CD4-positive, alpha-beta T cell treated with Interleukin-15 for 4 hours (primary cell): ENCODE measurements around the gene LSP1.
A peak's percentile ranks its signal among the peaks of the same experiment; 100 is the strongest.
"Not testable (repeated sequence)": the region's sequence is repeated elsewhere in the genome, so short reads cannot be mapped to it uniquely, and the experiment has no call there.

Experiments
- DNase-seq: peaks from one replicate; pipeline ENCODE4 v3.0.0-alpha.2; 2020; ENCODE audit warnings: low spot score

Gene LSP1

DNA sequence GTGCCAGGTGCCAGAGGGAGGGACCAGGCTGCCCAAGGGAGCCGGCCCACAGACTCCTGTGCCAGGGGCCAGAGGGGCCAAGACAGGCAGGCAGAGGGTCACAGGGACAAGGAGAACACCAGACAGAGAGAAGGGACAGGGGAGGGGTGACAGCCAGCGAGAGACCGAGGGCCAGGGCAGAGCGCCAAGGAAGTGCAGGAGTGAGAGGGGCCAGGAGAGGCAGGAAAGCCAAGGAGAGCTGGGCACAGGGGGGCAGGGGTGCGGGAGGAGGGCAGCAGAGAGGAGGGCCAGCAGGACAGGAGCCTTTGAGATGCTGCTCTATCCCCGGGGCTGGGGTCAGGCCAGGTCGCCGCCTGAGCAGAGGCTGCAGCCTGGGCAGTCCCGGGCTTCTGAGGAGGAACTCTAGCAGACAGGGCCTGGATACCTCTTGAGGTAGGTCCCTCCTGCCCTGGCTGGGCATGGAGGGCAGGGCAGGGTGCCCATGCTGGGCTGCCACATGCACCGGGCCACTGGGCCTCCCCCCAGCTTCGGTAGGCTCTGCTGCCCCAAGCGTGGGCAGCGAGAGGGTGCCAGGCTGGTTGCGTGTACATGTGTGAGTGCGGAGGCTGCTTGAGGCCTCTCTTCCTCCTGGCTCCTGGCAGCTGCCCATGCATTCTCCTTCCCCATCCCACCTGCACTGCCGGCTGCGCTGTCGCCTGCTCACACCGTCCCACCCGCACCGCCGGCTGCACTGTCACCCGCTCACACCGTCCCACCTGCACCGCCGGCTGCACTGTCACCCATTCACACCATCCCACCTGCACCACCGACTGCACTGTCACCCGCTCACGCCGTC, 12.2 kb downstream of the LSP1 start:
- DNase-seq = no peak

DNA sequence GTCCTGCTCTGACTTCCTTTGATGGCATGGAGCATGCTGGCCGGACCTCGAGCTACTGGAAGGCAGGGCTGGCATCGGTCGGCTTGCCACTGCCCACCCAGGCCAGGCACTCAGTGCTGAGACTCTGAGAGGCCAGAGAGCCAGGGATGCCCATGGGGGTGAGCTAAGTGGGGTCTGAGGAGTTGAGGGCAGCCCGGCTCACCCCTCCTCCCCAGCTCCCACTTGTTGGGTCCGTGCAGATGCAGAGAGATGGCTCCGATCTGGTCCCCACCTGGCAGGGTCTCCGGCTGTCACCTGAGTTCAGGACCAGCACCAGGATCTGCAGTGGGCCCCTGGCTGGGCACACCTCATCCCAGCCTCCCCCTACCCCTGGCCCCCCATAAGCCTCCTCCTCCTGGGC, 13.3 kb downstream of the LSP1 start:
- DNase-seq = no peak

DNA sequence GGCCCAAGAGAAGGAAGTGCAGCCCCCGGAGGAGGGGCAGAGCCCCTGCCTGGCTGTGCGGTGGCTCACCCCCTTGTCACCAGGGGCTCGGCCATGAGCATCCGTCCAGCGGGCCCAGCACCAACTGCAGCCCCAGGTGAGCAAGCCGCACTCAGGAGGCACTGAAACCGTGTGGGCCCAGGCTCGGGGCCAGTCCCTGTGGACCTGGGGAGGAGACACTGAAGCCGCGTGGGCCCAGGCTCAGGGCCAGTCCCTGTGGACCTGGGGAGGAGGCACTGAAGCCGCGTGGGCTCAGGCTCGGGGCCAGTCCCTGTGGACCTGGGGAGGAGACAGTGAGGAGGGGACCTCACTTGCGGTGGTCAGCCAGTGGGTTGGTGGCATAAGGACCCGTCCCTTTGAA, 13.9 kb downstream of the LSP1 start:
- no peak for DNase-seq

DNA sequence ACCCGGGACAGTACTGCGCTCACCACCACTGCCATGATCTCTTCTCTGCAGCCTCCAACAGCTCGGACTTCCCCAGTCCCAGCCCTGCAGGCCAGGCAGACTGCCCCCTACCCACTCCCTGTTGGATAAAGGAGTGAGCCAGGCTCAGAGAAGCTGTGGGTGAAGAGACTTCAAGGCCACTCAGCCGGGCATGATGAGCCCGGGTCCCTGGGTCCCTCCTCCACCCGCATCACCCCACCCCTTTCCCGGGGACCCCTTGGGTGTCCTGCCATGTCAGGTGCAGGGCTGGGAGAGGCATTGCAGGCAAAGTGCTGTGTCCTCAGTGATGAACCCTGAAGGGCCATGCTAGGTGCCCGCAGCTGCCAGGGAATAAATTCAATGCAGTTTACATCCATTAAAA, 14.5 kb downstream of the LSP1 start:
- no peak for DNase-seq

DNA sequence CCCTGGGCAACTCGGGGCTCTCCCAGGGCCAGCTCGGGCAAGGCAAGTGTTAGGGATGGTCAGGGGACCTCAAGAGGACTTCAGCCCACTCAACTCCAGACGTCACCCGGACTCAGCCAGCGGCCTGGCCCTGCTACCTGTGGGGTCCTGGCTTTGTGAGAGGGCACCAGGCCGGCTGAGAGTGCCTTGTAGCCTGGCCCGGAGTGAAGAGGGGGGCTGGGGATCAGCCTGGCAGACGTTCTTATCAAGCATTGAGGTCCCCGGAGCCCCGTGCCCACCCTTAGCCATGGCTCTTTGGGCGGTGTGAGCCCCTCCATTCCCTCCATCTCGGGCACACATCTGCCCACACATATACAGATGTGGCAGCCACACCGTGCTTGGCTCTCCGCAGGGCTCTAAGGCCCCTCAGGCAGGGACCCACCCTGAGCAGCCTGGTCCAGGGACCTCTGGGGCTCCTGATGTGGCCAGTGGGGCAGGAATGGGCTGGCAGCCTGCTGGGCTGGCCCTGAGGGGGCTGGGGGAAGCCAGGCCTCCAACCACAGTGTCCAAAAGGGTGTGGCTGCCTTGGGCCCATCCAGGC, 15.3 kb downstream of the LSP1 start:
- no peak for DNase-seq

DNA sequence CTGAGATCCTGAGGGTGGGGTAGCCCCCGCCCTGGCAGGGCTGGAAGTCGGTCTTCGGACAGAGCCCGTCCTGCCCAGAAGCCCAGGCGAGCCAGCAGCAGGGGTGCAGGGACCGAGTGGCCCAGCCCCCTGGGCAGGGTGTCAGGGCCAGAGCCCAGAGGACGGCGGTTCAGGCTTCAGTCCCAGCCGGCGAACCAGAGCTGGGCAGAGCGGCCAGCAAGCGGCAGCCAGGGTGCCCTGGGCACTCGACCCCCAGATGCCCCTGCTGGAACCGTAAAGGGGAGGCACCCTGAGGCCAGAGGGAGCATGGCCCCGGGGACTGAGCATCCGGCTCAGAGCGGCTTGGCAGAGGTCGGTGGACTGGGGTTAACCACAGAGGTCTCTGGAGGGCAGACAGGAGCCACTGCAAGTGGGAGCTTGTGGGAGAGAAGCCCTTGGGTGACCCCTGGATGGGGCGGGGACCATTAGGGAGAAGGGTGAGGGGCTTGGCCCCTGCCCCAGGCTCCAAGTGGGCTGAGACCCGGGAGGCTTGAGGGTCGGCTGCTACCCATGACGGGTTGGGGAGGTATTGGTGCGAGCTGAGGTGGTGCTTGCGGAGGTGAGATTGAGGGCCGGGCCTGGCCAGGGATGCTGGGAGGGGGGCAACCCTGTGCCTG, 15.9 kb downstream of the LSP1 start:
- DNase-seq = no peak

DNA sequence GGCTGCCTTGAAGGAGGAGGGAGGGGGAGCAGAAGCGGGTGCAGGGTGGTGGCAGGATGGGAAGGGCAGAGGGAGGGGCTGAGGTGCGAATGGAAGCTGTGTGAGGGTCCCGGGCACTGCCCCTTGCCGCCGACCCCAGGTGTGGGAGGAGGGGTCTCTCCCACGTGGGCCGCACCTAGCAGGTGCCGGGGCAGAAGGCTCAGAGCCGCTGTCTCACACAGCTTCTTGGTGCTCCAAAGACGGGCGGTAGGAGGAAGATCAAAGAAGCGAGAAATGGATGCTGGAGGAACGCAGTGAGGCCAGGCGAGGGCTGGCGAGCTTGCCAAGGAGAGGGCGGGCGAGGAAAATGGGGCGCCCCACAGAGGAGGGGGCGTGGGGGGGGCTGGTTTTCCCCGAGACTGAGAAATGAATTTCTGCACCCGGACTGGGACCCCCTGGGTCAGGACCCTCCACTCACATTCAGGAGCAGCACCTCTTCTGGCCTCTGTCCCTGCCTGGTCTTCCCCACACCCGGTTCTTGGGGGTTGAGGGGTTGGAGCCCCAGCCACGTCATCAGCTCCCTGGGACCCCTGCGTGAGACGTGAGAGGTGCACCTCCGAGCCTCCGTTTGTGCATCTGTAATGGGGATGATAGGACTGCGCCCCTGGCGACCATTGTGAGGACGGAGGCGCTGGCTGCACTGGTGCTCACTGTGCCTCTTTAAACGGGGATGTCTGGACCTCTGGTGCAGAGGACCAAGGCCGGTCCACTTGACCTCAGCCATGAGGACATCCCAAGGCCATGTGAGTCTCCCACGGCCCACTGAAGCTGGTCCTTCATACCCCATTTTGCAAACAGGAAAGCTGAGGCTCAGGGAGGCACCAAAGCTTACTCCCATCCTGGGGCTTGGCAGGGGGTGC, 16.8 kb downstream of the LSP1 start:
- DNase-seq = no peak

DNA sequence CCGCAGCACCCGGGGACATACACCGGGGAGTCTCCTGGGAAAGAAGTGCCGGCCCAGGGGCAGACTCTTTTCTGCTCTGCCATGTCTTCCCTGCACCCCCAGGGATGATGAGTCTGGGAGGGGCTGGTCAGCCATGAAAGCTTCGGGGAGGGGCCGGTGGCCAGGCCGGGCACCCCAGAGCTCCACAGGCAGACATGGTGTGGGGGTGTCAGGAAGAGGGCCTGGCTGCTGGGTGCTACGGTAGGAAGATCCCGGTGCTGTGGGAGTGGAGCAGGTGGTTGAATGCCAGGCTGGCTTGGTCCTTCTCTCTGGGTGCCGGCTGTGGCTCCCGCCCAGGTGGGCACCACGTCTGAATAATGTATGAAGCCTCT, 17.4 kb downstream of the LSP1 start:
- DNase-seq = no peak

DNA sequence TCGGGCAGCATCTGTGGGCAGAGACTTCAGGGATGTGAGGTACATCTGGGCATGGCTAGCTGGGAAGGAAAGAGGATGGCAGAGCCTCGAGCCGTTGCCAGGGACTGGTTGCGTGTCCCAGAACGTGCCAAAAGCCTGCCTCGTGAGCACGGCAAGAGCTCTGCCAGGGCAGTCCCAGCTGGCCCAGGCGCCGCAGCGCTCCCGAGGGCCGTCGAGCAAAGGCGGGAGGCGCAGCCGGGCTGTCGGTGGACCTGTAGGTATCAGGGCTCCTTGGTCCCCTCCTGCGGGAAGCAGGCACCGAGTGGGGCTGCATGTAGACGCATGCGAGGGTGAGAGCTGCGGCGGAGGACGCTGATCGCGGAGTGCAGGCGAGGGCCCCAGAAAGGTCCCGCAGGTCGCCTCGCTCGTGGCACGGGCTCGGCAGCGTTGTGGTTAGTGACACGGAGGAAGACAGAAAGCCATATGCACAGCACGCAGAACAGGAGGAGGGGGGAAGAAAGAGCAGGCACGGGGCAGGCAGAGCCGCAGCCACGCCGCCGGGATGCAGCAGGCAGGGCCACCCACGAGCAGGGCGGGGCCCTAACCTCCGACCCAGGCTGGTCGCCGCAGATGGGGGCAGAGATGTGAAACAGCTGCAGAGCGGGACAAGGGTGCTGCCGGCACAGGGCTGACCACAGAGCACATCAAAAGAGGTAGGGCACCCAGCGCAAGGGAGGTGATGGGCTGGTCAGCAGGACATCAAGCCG, 18.0 kb downstream of the LSP1 start:
- DNase-seq = peak; percentile 42

DNA sequence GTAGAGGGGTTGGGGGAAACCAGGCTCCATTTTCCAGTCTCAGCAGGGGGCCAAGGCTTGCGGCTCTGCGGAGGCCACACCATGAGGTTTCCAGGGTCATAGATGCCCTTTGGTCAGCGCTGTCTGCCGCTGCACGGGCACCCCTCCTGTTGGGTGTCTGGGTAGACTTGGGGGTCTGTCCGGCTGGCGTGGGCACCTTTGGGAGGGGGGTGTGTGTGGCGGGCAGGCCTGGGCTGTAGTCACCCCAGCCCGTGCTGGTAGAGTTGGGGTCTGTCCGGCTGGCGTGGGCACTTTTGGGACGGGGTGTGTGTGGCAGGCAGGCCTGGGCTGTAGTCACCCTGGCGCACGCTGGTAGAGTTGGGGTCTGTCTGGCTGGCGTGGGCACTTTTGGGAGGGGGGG, 18.6 kb downstream of the LSP1 start:
- no peak for DNase-seq

DNA sequence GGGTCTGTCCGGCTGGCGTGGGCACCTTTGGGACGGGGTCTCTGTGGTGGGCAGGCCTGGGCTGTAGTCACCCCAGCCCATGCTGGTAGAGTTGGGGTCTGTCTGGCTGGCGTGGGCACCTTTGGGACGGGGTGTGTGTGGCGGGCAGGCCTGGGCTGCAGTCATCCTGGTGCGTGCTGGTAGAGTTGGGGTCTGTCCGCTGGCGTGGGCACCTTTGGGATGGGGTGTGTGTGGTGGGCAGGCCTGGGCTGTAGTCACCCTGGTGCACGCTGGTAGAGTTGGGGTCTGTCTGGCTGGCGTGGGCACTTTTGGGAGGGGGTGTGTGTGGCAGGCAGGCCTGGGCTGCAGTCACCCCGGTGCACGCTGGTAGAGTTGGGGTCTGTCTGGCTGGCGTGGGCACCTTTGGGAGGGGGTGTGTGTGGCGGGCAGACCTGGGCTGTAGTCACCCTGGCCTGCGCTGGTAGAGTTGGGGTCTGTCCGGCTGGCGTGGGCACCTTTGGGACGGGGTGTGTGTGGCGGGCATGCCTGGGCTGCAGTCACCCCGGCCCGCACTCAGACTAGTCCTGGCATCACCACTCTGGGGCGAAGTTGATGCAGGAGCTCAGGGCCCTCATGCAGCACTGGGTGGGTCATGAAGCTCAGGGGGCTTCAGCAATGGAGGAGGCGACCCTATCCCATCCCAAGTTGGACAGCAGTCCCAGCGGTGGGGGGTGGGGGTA, 19.5 kb downstream of the LSP1 start:
- no peak for DNase-seq

DNA sequence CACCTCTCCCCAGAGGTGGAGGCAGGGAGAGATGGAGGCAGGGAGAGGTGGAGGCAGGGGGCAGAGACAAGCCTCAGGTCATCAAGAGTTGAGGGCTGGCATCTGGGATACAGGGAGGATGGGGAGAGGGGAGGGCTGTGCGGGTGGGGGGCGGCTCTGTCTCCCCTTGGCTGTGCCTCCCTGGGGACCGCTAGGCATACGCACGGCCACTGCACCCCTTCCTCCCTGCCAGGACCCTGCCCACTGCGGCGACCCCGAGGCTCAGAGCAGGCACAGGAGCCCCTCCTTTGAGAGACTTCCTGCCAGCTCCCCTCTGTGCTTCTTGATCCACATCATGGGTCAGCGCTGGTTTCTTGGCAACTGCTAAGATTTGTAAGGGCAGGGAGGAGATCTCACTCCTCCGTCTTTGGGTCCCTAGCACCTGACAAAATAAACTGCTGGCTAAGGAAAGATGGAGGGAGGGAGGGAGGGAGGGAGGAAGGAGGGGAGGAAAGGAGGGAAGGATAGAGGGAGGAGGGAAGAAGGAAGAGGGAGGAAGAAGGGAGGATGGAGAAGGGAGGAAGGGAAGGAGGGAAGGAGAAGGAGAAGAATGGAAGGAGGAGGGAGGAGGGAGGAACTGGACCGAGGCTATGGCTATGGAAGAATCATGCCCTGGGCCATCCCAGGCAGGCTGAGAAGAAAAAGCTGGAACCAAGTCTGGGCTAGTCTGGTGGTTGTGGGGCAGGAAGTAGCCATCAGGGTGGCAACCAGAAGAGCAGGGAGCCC, 20.3 kb downstream of the LSP1 start:
- no peak for DNase-seq

DNA sequence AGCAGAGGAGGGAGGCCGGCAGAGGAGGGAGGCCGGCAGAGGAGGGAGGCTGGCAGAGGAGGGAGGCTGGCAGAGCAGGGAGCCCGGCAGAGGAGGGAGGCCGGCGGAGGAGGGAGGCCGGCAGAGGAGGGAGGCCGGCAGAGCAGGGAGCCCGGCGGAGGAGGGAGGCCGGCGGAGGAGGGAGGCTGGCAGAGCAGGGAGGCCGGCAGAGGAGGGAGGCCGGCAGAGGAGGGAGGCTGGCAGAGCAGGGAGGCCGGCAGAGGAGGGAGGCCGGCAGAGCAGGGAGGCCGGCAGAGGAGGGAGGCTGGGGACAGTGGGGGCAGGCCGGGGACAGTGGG, 20.9 kb downstream of the LSP1 start:
- not testable (repeated sequence) for DNase-seq

DNA sequence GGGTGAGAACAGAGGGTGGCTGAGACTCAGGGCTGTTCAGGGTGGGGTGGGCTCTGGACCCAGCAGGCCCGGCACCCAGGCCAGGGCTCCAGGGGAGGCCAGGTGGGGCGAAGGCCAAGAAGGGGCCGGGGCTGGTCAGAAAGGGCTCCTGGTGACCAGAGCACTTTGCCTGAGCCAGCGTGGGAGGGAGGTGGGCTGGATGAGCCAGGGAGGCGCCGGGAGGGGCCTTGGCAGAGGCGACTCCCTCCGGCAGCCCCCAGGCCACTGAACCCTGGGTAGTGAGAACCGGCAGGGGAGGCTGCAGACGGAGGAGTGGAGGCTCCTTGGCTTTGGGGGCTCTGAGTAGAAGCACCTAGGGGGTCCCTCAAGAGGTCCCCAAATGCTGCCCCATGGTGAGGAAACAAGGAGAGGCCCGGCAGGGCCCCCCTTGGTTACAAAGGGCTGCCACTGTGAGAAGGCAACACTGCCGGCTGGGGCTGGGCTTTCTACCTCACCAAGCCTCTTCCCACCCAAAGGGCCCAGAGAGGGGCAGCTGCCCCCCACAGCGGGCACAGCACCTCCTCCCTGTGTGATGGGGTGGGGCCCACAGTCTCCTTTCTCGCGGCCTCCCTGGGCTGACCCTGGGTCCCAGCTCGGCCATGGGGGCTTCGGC, 21.7 kb downstream of the LSP1 start:
- DNase-seq = not testable (repeated sequence)

DNA sequence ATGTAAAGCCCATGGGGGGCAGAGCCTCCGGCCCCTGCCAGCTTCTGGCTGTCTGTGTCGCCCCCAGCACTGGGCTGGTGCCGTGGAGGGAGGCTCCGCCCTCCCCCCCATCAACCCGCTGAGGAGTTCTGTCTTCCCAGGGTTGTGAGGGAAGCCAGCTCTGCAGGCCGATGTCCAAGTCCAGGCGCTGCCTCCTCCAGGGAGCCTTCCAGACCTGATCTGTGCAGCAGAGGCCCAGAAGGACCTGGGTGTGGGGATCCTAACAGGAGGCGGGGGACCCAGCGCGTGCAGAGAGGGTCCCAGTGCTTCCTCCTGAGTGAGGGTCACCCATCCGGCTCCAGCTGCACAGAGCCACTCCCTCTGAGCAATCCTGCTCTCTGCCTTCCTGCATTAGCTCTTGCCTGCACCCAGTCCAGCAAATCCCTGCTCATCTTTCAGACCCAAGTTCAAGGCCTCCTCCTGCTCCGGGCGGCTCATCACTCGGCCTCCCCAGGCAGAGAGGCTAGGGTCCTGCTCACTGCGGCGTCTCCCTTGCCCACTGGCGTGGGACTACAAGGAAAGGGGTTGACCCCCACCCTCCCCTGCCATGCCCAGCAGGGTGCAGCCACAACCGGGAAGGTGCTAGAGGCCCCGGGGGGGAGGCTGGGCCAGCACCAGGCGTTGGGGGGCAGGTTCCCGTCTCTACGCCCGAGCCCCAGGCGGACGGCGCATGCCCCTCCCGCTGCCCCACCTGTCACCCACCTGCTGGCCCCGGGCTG, 22.4 kb downstream of the LSP1 start:
- DNase-seq = no peak

DNA sequence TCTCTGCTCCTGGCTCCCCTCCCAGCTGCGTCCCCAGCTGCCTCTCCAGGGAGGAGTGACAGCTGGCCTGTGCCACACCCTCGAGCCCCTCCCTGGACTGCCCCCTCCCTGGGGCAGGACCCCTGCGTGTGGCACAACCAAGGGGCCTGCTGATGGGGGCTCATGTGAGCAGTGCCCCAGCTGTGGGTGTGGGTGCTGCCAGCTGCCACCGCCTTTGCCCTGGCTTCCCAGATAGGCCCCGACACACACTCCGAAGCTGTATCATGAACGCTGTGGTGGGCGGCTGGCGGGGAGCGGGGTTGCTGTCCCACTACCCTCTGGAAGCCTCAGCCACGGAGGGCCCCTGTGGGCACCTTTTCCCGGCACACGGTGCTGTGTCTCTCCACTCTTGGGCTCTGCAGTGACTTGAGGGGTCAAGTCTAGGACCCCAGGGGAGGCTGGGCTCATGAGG, 23.0 kb downstream of the LSP1 start:
- not testable (repeated sequence) for DNase-seq

DNA sequence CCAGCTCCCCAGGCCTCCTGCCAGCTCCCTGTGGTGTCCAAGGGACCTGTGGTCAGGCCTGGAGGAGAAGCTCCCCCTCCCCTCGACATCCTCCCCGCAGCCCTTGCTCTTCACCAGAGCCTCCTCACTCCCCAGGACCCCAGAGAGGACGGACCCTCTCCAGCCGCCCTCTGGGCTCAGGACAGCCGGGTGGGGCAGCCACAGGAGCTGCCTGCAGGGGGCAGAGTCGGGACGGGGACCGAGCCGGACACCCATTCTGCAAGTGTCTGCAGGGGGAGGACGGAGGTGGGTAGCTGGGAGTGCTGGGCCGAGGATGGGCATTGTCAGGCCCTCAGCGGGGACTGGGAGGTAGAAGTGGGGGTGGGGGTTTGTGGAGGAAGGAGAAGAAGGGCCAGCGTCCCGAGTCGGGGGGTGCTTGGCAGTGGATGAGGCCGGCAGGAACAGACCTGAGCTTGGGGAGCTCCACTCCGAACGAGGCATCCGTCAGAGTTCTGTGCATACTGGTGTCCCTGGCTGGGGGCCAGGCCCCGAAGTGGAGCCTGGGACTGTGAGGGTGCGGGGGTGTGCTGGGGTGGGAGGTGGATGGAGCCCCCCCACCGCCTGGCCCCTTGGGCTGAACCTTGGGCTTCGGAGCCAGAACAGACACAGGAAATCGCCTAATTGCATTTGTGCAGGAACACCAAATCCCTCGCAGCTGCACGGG, 23.6 kb downstream of the LSP1 start:
- DNase-seq = no peak
